ENCODE data around the gene TMCC2. TPM values are rescaled to one million over a fixed set of nuclear protein-coding genes. Genes with fewer than 3 reads are reported as not detected.

The TMCC2 gene
- total and polyA plus RNA-seq, 2 experiments from 2014 or later: 2.6 to 9.9 TPM

- DNase-seq (ENCODE audit: low spot score) (peak; percentile 56), ATAC-seq (no peak)
- H4K20me1 ChIP-seq (replicated peaks; ENCODE audit: insufficient read depth): peaks cover 23% of the 10 kb centered on the region; the same call in 1 of the 2 replicates
- peak overlapping the region; percentile 36 for H3K4me3 Mint-ChIP-seq
- H3K27me3 Mint-ChIP-seq (ENCODE audit: insufficient read depth, low read depth, poor library complexity): peaks cover 25% of the 10 kb centered on the region
- H3K4me1 ChIP-seq (ENCODE audit: insufficient read depth): peaks cover 62% of the 10 kb centered on the region
- TF ChIP-seq REST (IDR thresholded peaks at IDR 0.05; ENCODE audit: unreplicated experiment) (no peak), EZH2 (IDR thresholded peaks at IDR 0.05; ENCODE audit: low read depth, unreplicated experiment) (no peak), POLR2AphosphoS5 (IDR thresholded peaks at IDR 0.05; ENCODE audit: low read depth) (no peak), ZNF462 (CRISPR knock-in tag; IDR thresholded peaks at IDR 0.05) (no peak), ZNF114 (CRISPR knock-in tag; IDR thresholded peaks at IDR 0.05) (no peak), JUNB (IDR thresholded peaks at IDR 0.05; ENCODE audit: unreplicated experiment) (no peak), CREB1 (CRISPR knock-in tag; IDR thresholded peaks at IDR 0.05; ENCODE audit: low read depth) (no peak), NANOG (IDR thresholded peaks at IDR 0.05; ENCODE audit: borderline replicate concordance) (no peak), STAT1 (IDR thresholded peaks at IDR 0.05; ENCODE audit: unreplicated experiment) (no peak), CTCF (conservative IDR thresholded peaks at IDR 0.05; ENCODE audit: low read depth in 2 of 2) (no peak), ETS1 (IDR thresholded peaks at IDR 0.05) (no peak), EZH2phosphoT487 (IDR thresholded peaks at IDR 0.05; ENCODE audit: unreplicated experiment) (no peak), ZNF331 (CRISPR knock-in tag; IDR thresholded peaks at IDR 0.05; ENCODE audit: low read depth) (no peak)
- H3K9me3 Mint-ChIP-seq: no peaks in the 10 kb centered on the region
- H3K27ac Mint-ChIP-seq: no peak overlapping the region; the same call in 1 of the 2 replicates
- peaks cover 4% of the 10 kb centered on the region; the same call in 1 of the 2 replicates for H3K9me2 ChIP-seq (ENCODE audit: insufficient read depth)
- peak overlapping the region; percentile 68 for H3K4me2 ChIP-seq
- peaks cover 68% of the 10 kb centered on the region for H3K4me1 Mint-ChIP-seq
- peaks cover 14% of the 10 kb centered on the region for H3K36me3 Mint-ChIP-seq (ENCODE audit: low read depth)
- H3K36me3 ChIP-seq (ENCODE audit: insufficient read depth): no peaks in the 10 kb centered on the region
- H3K27me3 ChIP-seq (ENCODE audit: insufficient read depth): peaks cover 7% of the 10 kb centered on the region
- peaks cover 13% of the 10 kb centered on the region for H3F3A ChIP-seq (replicated peaks; ENCODE audit: low read depth)
- H3K27ac ChIP-seq (ENCODE audit: low read depth): no peak overlapping the region
- no peak overlapping the region for H2AFZ ChIP-seq
- peaks cover 73% of the 10 kb centered on the region for H3K79me2 ChIP-seq (replicated peaks; ENCODE audit: insufficient read depth)
- peak overlapping the region; percentile 28; the same call in 1 of the 2 replicates for H3K4me3 ChIP-seq
Observed at GRCh38 chr1:205318231-205318991, 90.7 kb downstream of the TMCC2 start.

All from GM23338 (cell line).